ENCODE results near the gene NR1I3.

The NR1I3 gene

DNA sequence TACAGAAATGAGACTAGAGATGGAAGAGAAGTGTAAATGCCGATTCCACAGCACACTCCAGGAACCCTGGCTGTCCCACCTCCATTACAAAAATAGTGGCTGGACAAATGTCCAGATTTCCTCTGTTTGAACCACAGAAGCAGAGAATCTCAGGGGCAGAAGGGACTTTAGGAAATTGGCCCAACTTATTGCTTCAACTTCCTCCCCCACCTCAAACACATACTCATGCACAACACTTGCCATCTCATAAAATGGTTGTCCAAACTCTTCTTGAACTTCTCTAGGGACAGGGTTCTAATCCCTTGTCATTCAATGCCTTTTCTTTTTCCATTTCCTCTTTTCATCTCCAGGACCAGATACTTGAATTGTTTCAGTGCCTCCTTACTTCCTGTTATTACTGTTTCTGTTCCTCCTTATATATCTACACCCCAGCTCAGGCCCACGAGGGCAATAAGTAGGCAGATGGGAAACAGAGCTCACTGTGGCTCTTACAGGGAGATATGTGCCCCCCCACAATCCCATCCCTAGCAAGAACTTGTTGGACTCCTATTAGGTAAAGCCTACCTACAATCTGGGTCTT lies 52.2 kb downstream of the NR1I3 start:
- no peak for DNase-seq (ENCODE audit: low read depth)
- TF ChIP-seq, protein P1, sequence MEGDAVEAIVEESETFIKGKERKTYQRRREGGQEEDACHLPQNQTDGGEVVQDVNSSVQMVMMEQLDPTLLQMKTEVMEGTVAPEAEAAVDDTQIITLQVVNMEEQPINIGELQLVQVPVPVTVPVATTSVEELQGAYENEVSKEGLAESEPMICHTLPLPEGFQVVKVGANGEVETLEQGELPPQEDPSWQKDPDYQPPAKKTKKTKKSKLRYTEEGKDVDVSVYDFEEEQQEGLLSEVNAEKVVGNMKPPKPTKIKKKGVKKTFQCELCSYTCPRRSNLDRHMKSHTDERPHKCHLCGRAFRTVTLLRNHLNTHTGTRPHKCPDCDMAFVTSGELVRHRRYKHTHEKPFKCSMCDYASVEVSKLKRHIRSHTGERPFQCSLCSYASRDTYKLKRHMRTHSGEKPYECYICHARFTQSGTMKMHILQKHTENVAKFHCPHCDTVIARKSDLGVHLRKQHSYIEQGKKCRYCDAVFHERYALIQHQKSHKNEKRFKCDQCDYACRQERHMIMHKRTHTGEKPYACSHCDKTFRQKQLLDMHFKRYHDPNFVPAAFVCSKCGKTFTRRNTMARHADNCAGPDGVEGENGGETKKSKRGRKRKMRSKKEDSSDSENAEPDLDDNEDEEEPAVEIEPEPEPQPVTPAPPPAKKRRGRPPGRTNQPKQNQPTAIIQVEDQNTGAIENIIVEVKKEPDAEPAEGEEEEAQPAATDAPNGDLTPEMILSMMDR (IDR thresholded peaks at IDR 0.05; ENCODE audit: low read length, missing control alignments): no peak
- no peak overlapping the region for H3K4me3 ChIP-seq (replicated peaks; ENCODE audit: low read depth, low read length)

DNA sequence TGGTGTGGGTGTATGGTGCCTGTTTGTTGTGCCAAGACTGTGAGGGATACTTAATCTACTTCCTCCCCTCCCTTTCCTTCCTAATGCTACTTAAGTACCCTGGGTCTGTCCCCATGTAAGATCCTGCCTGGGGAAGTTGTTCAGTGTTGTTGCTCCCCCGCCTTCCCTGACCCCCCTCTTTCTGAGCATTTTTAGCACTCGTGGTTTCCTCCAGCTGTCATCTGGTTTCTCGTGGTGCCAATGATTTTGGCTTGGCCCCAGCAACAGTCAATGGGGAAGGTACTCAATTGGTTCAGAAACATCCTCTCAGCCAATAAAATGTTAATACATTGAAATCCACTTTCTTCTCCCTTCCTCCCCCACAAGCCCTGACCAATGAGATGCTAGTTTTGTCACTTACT lies 52.7 kb downstream of the NR1I3 start:
- peak; percentile 83 for DNase-seq (ENCODE audit: low read depth)
- H3K4me3 ChIP-seq (replicated peaks; ENCODE audit: low read depth, low read length): no peak overlapping the region
- TF ChIP-seq, protein P1 (IDR thresholded peaks at IDR 0.05; ENCODE audit: low read length, missing control alignments): no peak

DNA sequence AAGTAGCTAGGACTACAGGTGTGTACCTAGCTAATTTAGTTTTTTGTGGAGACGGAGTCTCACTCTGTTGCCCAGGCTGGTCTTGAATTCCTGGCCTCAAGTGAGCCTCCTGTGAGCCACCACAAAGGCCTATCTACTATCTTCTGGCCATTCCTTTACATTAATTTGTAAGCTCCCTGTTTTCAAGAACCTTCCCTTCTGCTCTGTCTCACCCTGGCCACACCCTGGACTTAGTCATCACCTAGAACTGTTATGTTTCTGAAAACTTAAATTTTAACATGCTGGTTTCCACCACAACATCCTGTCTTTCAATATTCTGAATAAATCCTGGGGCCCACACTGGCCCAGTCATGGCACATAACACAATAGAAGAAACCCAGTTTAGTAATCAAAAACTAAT lies 55.8 kb downstream of the NR1I3 start:
- TF ChIP-seq, protein P1 (IDR thresholded peaks at IDR 0.05; ENCODE audit: low read length, missing control alignments): no peak
- no peak overlapping the region for H3K4me3 ChIP-seq (replicated peaks; ENCODE audit: low read depth, low read length)
- DNase-seq (ENCODE audit: low read depth): no peak

DNA sequence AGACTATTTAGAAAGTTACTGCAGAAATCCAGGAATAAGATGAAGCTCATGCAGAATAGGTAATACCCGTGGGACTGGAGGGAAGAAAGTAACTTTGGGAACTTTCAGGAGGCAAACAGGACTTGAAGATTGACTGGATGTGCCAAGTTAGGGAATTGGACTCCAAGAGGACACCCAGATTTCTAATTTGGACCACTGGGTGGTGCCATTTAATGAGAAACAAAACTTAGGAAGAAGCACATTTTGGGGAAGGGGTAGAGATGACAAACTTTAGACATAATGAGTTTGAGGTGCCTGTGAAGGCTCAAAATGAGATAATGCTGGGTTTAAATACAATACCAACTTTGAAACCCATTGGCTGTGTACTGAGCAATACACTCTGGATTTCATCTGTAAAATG lies 57.4 kb downstream of the NR1I3 start:
- TF ChIP-seq, protein P1 (IDR thresholded peaks at IDR 0.05; ENCODE audit: low read length, missing control alignments): peak; percentile 47
- H3K4me3 ChIP-seq (replicated peaks; ENCODE audit: low read depth, low read length): no peak overlapping the region
- DNase-seq (ENCODE audit: low read depth): peak; percentile 50

- TF ChIP-seq, protein P1 (IDR thresholded peaks at IDR 0.05; ENCODE audit: low read length, missing control alignments): no peak
- DNase-seq (ENCODE audit: low read depth): no peak
Measured at GRCh38 chr1:161179698-161180097, 58.3 kb downstream of the NR1I3 start.

More at GRCh38 chr1:161179698-161180097, 58.3 kb downstream of the NR1I3 start:
- H3K4me3 ChIP-seq (replicated peaks; ENCODE audit: low read depth, low read length): no peak overlapping the region

Data from fibroblast of pulmonary artery (primary cell).